H1 (cell line): ENCODE results near the gene CNDP1. TPM values are rescaled to one million over a fixed set of nuclear protein-coding genes. Genes with fewer than 3 reads are reported as not detected.

ENCODE experiments used
- E2F6 ChIP-seq: IDR thresholded peaks from 2 replicates; pipeline ENCODE4 v1.6.1; 2012; ENCODE audit warnings: inconsistent platforms
- FOSL1 ChIP-seq: IDR thresholded peaks from 2 replicates; pipeline ENCODE4 v1.6.1; 2011; ENCODE audit warnings: mild to moderate bottlenecking, low read depth, low read length, moderate library complexity; ENCODE audit not compliant: insufficient read depth
- RNF2 ChIP-seq: fragments of 200-900, 300-1000 bp; sonication (generic); IDR thresholded peaks from 2 replicates; pipeline ENCODE4 v1.7.1; 2016; ENCODE audit warnings: borderline replicate concordance, low read depth, mild to moderate bottlenecking, antibody characterized with exemption, low read length; ENCODE audit not compliant: poor library complexity, severe bottlenecking; ENCODE audit errors: missing control alignments
- TCF12 ChIP-seq: IDR thresholded peaks from 2 replicates; pipeline ENCODE4 v1.6.1; 2011; ENCODE audit warnings: low read depth, mild to moderate bottlenecking, low read length
- TEAD4 ChIP-seq: IDR thresholded peaks from 2 replicates; pipeline ENCODE4 v1.6.1; 2012; ENCODE audit warnings: low read depth, low read length, inconsistent platforms, mixed read lengths
- YY1 ChIP-seq: IDR thresholded peaks from 2 replicates; pipeline ENCODE4 v1.6.1; 2011; ENCODE audit warnings: low read depth, mild to moderate bottlenecking, low read length
- polyA plus RNA-seq, 7 experiments: library from polyadenylated mRNA; depleted of rRNA in 3 of 7; stranded (reverse) in 5 of 7; unstranded in 2 of 7; fragments of >200 nt in 5 of 7; fragments of 200-250 nt in 2 of 7; gene quantifications; 1 replicate in 5 of 7; 2 replicates in 1 of 7; 4 replicates in 1 of 7; pipeline versions ENCODE4 v1.2.1 to v1.2.3, GENCODE V29; 2011 to 2013; ENCODE audit warnings: missing spikeins in 2 of 7, mixed read lengths in 2 of 7
- total RNA-seq: library from RNA; stranded (reverse); fragmentation: NEBNext Ultra II Directional; extraction: Animal tissue kit (Norgen Biotek cat#: 25700); gene quantifications from 2 replicates; pipeline ENCODE4 v1.2.1, GENCODE V29; 2021

CNDP1 gene
- total and polyA plus RNA-seq, 2 of the 8 experiments (the other 6 are each of a cell fraction or from before 2014, with no cell fraction given), result 0.09 TPM; not detected in 1

GRCh38 chr18:74609535-74609934 is 75.2 kb downstream of the CNDP1 start (continued):
- TF ChIP-seq RNF2, result no peak
- no peak for TF ChIP-seq TCF12
- no peak for TF ChIP-seq FOSL1
- no peak for TF ChIP-seq TEAD4
- no peak for TF ChIP-seq E2F6
- no peak for TF ChIP-seq YY1
- TF ChIP-seq, all 59 proteins: peak for 0
